HG03378 (cell line): ENCODE results near the gene UMAD1.
"Not testable (repeated sequence)": the region's sequence is repeated elsewhere in the genome, so short reads cannot be mapped to it uniquely, and the experiment has no call there.

Experiments used
- ATAC-seq: cut with Tn5 transposase; IDR thresholded peaks from one replicate; pipeline ENCODE4 v1.9.1; 2021; ENCODE audit warnings: mild to moderate bottlenecking, moderate library complexity; ENCODE audit not compliant: unreplicated experiment

UMAD1 gene

DNA sequence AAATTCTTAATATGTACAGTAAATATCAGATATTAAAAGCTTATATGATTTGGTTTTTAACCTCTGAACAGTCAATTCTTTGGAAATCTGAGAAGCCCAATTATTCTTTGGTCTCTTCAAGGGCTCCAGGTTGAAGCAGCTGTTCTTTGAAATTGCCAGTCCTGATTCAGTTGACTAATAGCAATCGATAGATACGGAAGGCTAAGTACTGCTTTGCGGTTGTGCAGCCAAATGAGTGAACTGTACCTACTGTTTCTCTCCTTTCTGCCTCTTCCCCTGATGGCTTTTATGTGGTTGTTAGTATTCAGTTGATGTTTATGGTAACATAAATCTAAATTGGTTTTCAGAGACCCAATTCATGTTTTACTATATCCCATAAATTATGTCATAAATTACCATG, 181.0 kb downstream of the UMAD1 start:
- no peak for ATAC-seq

- ATAC-seq, result not testable (repeated sequence)
These were observed 184.7 kb downstream of the UMAD1 start for GRCh38 chr7:7825294-7825693.

DNA sequence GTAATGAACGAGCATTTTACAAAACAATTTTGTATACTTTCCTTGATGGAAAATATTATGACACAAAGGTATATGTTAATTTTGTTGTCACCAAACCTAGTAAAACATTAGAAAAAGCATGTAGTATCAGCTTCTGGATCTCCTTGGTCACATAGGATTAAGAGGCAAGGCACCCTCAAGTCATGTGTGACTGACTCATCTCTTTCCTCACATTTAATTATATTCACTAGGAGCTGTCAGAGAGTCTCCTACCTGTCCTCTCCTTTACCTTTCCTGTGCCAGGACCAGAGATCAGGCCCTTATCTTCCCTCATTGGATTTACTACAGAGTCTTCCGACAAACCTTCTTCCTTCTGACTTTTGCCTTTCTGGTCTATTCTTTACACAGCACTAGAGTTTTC, 189.1 kb downstream of the UMAD1 start:
- no peak for ATAC-seq

DNA sequence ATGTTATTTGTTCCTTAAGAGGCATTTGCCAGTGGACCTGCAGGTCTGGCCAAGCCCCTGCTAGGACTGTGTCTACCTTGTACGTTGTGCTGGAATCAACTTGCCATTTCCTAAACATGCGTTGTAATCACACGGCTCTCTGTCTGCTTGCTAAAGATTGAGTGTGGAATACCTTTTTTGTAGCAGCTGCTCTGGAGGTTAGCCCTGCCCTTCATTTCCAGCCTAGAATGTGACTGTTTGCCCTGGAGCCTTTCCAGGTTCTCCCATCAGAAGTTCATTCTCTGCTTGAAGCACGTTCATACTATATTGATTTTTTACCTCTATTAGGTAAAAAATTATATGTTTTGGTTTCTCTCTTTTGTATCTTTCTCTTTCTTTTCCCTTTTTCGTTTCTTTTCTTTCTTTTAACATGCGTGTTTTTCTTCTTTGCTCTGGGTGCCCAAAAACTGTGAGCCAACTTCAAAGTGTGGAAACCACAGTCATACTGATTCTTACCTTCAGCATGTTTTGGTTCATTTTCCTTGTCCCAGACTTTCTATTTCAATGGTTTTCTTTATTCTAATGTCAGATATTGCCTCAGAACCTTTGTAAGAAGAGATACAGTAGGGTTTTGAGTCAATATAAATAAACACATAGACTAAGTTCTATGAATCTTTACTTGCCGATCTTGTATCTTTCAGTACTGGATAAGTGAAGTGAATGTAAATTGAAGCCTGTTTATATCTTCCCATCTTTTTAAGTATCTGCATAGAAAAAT, 189.7 kb downstream of the UMAD1 start:
- no peak for ATAC-seq

GRCh38 chr7:7832518-7832917, 192.0 kb downstream of the UMAD1 start:
- no peak for ATAC-seq

DNA sequence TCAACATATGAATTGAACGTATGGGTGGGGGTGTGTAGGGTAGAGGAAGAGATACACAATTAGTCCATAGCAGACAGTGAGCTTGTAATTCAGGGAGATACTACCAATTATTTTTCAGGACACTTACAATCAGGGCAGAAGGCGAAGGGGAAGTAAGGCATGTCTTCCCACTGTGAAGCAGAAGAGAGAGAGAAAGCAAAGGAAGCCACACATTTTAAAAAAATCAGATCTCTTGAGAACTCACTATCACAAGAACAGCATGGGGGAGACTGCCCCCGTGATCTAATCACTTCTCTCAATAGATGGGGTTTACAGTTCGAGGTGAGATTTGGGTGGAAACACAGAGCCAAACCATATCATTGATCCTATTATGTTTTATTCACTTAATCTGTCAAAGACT, 194.2 kb downstream of the UMAD1 start:
- no peak for ATAC-seq

DNA sequence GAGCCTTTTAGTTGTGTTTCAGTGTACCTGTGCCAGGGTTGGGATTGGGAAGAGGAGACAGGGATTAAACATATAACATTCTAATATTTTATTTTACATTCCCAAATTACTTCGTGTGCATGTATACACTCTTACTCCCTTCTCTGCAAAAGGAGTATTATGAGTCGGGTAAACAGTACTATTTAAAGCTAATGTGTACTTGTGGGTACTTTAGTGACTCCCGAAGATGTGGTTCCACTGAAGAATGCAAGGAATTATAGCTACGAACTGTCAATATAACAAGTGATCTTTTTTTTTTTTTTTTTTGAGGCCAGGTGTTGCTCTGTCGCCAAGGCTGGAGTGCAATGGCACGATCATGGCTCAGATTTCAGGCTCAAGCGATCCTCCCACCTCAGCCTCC, 200.5 kb downstream of the UMAD1 start:
- ATAC-seq, result no peak

DNA sequence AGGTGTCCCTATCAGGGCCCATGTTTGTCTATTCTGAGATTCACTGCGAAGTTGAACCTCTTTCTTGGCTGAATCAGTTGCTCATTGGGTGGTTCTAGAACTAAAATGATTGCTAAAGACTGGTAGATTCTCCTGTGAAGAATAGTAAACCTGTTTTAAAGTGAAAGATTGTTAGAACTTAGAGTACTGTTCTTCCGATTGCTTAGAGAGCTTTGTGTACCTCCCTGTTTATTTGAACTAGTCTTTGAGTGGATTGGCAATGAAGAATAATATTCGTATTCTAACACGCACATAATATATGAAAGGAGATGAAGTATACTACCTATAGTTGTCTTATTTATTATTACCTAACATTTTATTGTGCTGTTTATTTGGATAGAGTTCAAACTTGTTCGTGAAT, 202.7 kb downstream of the UMAD1 start:
- no peak for ATAC-seq

DNA sequence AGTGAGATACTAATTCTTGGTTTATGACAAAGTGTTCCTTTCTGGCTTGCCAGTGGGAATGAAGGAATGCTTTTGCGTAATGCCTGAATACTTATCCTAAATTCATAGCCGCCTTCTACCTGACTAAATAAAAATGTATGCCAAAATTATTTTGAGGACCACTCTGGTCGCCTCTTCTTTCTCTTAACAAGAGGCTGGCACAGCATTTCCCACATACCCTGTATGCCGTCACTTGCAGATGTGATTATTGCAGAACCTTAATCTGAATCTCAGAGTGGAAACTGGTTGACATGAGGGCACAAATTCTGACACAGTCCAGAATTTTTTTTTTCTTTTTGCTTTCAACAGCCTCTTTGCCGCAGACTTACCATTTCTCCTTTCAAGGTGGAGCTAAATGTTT, 203.4 kb downstream of the UMAD1 start:
- no peak for ATAC-seq

DNA sequence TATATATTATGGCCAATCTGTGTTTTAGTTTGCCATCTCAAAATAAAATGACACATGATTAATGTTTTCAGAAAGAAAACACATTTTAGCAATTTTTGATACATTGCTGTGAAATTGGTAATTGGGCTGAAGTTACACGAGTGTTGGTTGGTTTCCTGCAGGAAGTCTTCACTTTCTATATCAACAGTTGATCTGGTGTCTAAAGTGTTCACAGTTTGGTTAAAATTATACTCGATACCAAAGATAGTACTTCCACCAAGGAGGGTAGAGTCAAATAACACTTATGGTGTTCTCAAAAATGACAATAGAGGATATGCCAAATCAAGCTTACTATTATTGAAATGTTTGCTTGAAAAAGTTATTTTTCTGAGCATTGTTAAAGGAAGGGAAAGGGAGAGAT, 207.7 kb downstream of the UMAD1 start:
- ATAC-seq, result peak; percentile 88

GRCh38 chr7:7848892-7849291, 208.3 kb downstream of the UMAD1 start:
- no peak for ATAC-seq

GRCh38 chr7:7850150-7850549, 209.6 kb downstream of the UMAD1 start:
- no peak for ATAC-seq

DNA sequence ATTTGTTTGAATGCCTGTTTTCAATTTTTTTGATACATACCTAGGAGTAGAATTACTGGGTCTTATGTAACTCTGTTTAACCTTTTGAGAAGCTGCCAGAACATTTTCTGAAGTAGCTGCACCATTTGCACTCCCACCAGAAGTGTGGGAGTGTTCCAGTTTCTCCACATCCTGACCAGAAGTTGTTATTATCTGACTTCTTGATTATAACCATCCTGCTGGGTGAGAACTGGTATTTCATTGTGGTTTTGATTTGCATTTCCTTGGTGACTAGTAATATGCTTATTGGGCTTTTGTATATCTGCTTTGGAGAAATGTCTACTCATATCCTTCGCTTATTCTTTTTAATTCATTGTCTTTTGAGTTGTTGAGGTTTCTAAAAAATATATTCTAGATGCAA, 210.8 kb downstream of the UMAD1 start:
- no peak for ATAC-seq

GRCh38 chr7:7851991-7852390, 211.4 kb downstream of the UMAD1 start:
- no peak for ATAC-seq

DNA sequence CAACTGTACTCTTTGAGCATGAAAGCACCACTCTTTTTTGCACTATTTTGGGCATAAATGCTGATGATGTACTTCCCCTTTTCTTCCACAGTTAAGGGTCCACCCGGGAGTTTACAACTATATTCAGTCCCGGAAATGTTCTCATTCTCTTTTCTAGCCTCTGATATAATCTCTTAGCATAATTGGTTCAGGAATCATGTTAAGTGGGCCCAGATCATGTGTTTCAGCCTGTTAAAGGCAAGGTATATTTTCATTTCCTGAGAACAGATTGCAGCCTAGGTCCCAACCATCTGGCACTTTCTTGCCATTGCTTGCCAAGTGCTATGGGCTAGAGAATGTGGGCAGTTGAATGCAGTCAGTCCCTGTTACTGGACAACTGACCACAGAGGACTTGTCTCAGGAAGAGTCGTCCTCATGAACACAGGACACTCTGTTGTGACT, 216.6 kb downstream of the UMAD1 start:
- no peak for ATAC-seq

- ATAC-seq, result peak; percentile 45
These were observed 218.0 kb downstream of the UMAD1 start for GRCh38 chr7:7858559-7858958.

- no peak for ATAC-seq
These were observed 218.9 kb downstream of the UMAD1 start for GRCh38 chr7:7859411-7859810.

DNA sequence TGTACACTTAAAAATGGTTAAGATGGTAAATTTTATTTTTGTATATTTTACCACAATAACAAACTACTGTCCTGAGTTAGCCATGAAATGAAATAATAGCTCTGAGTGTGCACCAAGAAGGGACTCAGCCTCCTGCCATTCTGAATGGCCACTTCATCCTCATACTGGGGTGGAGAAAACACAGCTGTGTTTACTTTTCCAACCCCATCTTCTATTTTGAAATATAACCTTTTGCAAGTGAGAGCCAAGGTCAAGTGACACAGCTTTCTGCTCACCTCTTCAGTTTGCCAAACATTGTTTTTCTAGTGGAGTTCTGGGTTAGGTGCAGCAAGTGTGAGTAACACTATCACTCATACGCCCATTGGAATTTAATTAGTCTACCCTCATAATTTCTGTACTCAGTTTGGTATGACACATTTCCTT, 220.7 kb downstream of the UMAD1 start:
- ATAC-seq, result no peak

- no peak for ATAC-seq
These were observed 221.8 kb downstream of the UMAD1 start for GRCh38 chr7:7862393-7862792.

DNA sequence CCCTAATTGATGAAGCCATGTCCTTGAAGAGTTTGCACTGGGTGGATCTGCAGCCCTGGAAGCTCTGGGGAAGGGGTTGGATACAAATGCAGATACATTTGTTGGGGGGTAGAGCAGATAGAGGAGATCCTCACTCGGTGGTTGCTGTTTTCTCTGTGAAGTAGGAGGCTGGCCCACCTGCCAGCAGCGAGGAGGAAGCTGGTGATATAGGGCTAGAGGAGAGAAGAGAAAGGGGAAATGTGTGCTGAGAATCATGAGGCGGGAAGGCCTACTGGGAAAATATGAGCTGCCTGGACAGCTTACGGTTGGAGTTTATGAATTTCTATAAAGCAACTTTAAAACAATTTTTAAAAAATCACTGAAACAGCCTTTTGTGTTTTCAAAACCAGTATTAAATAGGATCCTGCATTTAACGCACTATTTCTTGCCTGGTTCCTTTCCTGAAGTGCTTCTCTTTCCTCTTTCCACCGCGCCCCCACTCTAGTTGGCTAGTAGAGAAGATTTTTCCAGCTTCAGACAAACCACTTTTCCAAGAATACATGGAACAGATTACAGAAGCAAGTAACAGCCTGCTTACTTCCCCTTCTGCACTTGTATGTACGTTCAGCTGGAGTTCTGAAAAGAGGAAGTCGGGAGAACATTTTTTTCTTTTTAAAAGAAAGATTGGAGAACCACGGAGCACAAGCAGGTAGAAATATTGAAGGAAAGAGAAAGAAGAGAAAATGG, 227.5 kb downstream of the UMAD1 start:
- peak; percentile 37 for ATAC-seq

DNA sequence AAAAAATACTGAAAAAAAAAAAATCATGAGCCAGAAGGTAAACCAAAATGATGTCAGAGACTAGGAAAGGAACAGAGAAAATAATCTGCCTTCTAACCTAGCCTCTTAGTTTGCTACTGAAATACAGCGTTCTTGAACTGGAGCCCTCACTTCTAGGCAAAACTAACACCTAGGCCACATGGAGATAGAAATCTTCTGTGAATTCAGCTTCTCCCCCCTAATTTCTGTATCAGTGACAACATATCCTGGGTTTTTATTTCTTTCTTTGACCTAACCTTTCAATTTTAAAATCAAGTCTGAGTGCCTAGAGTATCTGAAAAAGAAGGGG, 228.0 kb downstream of the UMAD1 start:
- ATAC-seq, result peak; percentile 39

DNA sequence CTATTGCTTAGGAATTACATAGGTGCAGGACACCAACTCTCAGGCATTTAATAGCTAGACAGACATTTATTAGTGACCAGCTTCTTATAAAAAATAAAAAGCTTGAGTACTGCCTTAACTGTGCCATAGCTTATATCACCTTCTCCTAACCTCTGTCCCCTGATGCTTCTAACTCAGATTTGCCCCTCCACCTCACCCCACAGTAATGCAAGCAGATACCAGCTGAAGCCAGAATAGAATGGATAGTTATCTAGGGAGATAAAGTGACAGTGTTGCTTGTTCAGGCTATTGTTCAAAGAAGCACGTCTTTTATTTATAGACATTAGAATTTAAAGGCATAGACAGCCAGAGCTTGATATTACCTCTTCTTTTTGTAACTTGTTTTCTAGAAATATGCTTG, 228.5 kb downstream of the UMAD1 start:
- no peak for ATAC-seq

GRCh38 chr7:7869651-7870050, 229.1 kb downstream of the UMAD1 start:
- ATAC-seq, result no peak
